ENCODE measurements around the gene DDX41. TPM values are rescaled to one million over a fixed set of nuclear protein-coding genes. Genes with fewer than 3 reads are reported as not detected.

The DDX41 gene
- total and polyA plus RNA-seq, 11 donors = 24.4 to 65.4 (median 37.7) TPM

DNA sequence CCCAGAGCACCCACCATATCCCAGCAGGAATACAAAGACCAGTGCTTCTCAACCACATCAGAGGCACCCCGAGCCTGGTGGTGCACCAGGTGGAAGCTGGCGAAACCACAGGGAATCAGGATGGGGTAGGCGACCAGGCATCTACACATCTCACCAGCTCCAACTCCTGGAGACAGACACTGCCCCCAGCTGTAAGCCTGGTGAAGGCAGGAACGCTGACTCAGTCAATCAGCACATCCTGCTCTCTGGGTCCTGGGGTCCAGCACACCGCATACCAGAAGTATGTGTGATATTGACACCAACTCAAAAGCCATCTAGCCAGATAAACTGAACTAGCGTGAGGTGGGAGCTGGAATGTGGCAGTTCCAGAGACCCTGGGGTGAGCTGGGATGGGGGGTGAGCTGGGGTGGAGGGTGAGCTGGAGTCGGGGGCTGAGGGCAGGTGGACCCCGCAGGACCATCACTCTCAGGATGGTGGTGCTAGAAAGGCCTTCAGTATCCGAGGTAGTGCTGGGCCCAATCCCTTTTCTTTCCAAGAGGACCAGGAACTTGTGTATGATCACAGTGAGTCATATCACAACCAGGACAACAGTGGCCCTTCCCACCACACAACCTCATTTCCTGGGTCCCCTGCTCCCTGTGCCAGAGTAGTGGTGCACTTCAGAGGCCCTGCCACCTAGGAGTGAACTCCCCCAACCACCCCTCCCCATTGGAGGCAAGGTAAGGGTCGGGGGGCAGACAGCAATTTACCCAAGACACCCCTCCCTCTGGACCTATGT lies 45.8 kb downstream of the DDX41 start:
- intact Hi-C loops (cut with DNase I) = no loop called here
- Histone ChIP-seq H3K9me3 (no peaks in the 10 kb centered on the region), H3K27me3 (peaks cover 0 to 28% (median 5%) of the 10 kb centered on the region in 9 donors), H3K4me3 (peak overlapping the region in 5 of 12 donors; percentile 2 to 97 (median 81)), H3K27ac (peak overlapping the region in 11 of 12 donors; percentile 19 to 93 (median 84)), H3K36me3 (peaks cover 0 to 25% (median 17%) of the 10 kb centered on the region in 9 donors), H3K4me1 (peaks cover 0 to 59% (median 43%) of the 10 kb centered on the region in 12 donors)
- 86 to 91% (median 87%) methylated on average over 7 to 10 of the region's 10 CpGs for WGBS, 4 donors
- no peak for DNase-seq
- no peak for TF ChIP-seq POLR2A (IDR thresholded peaks at IDR 0.05)
- TF ChIP-seq, protein P1, sequence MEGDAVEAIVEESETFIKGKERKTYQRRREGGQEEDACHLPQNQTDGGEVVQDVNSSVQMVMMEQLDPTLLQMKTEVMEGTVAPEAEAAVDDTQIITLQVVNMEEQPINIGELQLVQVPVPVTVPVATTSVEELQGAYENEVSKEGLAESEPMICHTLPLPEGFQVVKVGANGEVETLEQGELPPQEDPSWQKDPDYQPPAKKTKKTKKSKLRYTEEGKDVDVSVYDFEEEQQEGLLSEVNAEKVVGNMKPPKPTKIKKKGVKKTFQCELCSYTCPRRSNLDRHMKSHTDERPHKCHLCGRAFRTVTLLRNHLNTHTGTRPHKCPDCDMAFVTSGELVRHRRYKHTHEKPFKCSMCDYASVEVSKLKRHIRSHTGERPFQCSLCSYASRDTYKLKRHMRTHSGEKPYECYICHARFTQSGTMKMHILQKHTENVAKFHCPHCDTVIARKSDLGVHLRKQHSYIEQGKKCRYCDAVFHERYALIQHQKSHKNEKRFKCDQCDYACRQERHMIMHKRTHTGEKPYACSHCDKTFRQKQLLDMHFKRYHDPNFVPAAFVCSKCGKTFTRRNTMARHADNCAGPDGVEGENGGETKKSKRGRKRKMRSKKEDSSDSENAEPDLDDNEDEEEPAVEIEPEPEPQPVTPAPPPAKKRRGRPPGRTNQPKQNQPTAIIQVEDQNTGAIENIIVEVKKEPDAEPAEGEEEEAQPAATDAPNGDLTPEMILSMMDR (IDR thresholded peaks at IDR 0.05) = no peak
- ATAC-seq = no peak

DNA sequence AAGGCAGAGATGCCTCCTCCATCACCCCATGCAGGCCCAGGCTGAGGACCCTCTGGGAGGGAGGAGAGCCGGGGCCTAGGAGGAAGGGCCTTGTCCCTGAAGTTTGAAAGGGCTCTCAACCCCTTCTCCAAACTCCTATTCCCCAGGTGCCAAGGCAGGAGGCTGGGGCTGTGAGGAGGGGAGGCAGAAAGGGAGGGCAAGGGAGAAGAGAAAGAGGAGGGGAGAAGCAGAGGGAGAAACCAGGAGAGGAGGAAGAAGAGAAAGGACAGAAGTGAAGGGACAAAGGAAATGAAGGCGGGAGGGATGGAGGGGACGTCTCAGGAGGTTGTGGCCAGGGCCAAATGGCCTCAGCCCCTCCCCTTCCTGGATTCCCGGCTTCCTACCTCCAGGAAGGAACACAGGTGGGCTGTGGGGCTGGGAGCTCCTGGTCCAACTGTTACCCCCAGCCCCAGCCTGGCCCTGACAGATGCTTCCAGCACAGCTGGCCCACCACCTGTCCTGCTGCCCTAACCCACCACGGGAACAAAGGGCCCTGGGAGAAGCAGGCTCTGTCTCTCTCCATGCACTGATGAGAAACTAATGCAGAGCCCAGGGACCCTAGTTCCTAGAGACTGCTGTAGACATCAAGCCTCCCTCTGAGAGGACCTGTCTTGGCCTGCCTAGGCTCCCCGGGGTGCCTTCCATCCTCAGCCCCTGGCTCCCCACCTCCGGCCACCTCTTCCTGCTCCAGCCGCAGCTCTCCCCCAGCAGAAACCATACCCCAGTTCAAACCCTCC lies 46.8 kb downstream of the DDX41 start:
- intact Hi-C loops (cut with DNase I) = no loop called here
- H3K27me3 ChIP-seq = peaks cover 0 to 26% (median 5%) of the 10 kb centered on the region in 9 donors
- 68 to 81% (median 70%) methylated on average over 7 to 8 of the region's 8 CpGs for WGBS, 4 donors
- peak overlapping the region in 11 of 12 donors; percentile 24 to 87 (median 52) for H3K27ac ChIP-seq
- H3K9me3 ChIP-seq = peaks cover 0 to 4% (median 0%) of the 10 kb centered on the region in 12 donors
- no peak overlapping the region for H3K4me3 ChIP-seq
- peaks cover 0 to 59% (median 40%) of the 10 kb centered on the region in 12 donors for H3K4me1 ChIP-seq
- no peak for DNase-seq
- ATAC-seq = no peak
- TF ChIP-seq POLR2A (IDR thresholded peaks at IDR 0.05) = no peak
- TF ChIP-seq, protein P1 (IDR thresholded peaks at IDR 0.05) = no peak
- H3K36me3 ChIP-seq = peaks cover 0 to 34% (median 24%) of the 10 kb centered on the region in 9 donors

DNA sequence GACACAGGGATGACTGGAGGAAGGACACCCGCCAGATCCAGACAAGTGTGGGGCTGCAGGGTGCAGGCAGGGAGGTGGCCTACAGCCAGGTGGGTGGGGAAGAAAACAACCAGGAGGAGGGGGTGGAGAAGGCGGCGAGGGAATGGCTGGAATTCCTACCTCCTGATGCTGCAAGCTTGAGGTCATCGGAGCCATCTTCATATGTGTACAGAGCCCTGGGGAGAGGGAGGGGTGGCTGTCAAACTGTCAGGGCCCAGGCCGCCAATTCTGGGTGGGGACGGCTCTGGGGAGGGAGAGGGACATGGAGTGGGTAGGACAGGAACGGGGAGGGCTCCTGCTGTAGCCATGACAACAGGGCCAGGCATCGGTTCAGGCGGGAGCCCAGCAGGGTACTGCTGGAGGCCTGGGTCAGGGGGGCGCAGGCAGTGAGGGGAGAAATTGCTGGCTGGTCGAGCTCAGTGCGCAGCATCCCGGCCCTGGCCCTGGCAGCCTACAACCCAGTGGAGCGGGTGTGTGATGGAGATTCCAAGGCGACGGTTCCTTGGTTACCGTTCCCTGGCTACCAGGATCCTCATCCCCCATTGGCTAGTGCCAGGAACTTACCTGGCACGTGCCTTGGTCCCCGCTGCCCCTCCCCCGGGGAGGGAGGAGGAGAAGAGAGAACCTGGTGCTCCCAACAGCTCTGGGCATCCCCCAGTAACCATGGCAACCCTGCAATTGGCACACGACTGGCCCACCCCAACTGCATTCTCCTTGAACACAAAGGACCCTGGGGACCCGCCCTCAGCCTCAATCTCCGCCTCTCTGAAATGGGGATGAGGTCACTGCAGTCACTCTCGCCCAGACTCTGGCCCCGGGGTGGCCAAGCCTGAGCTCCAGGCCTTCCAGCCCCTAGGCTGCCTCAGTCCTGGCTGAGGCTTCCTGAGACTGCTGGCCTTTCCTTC lies 47.8 kb downstream of the DDX41 start:
- peaks cover 0 to 5% (median 0%) of the 10 kb centered on the region in 12 donors for H3K9me3 ChIP-seq
- H3K27ac ChIP-seq = peak overlapping the region in 10 of 12 donors; percentile 19 to 87 (median 54)
- H3K27me3 ChIP-seq = peaks cover 0 to 22% (median 5%) of the 10 kb centered on the region in 9 donors
- DNase-seq = peak in 4 of 5 donors; percentile 52 to 79 (median 67)
- peaks cover 0 to 34% (median 24%) of the 10 kb centered on the region in 9 donors for H3K36me3 ChIP-seq
- ATAC-seq = peak; percentile 36 to 48 (median 42)
- H3K4me1 ChIP-seq = peaks cover 0 to 56% (median 35%) of the 10 kb centered on the region in 12 donors
- no peak for TF ChIP-seq POLR2A (IDR thresholded peaks at IDR 0.05)
- TF ChIP-seq, protein P1 (IDR thresholded peaks at IDR 0.05) = no peak
- WGBS, 4 donors = 60 to 72% (median 66%) methylated on average over 21 to 25 of the region's 25 CpGs
- H3K4me3 ChIP-seq = no peak overlapping the region
- intact Hi-C loops (cut with DNase I) = no loop called here

All from heart left ventricle (tissue), 16 donors.